Measurements from ENCODE around the gene PPP1R10.

The PPP1R10 gene

DNA sequence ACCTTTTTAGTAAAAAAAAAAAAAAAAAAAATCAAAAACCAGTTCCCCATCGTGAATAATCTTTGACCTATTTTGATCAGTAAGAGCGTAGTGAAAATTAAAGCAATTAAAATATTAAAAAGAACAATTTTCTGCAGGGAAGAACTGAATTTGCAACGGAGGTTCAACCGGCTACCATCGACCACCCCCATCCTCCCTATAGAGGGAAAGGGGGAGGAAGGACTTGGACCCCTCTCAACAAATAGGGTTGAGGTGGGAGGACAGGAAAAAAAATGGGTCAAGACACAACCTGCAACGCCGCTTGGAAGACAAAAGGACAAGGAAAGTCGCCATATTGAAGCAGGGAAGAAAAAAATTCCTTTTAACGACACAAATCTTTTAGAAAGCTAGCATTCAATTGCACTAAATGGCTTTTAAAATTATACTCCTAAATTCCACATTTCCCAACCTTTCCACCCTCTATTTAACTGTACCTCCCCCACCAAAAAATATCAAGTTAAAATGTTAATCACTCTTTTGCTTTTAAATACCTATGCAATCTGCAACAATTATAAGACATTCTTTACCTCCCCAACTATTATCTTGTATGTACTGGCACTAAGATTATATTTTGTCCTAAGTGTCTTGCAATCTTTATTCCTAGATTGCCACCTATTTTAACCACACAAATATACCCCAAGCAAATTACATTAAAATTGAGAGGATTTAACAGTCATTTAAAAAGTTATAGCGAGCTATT is 1.7 kb downstream of the PPP1R10 start:
- peaks cover 57% of the 10 kb centered on the region for H3F3A ChIP-seq (ENCODE audit: insufficient read depth)
- peaks cover 56% of the 10 kb centered on the region for H3K79me2 ChIP-seq (ENCODE audit: insufficient read depth, low read length)
- peak overlapping the region; percentile 88 for H3K4me2 ChIP-seq (ENCODE audit: low read depth, low read length, poor library complexity, severe bottlenecking)
- H3K4me3 ChIP-seq (ENCODE audit: insufficient read depth, low read length, poor library complexity, severe bottlenecking): peak overlapping the region; percentile 91
- no peak overlapping the region for H2AFZ ChIP-seq (ENCODE audit: low read depth, low read length, severe bottlenecking)
- TF ChIP-seq EZH2phosphoT487 (conservative IDR thresholded peaks at IDR 0.05; ENCODE audit: low read length): no peak
- TF ChIP-seq, protein P1, sequence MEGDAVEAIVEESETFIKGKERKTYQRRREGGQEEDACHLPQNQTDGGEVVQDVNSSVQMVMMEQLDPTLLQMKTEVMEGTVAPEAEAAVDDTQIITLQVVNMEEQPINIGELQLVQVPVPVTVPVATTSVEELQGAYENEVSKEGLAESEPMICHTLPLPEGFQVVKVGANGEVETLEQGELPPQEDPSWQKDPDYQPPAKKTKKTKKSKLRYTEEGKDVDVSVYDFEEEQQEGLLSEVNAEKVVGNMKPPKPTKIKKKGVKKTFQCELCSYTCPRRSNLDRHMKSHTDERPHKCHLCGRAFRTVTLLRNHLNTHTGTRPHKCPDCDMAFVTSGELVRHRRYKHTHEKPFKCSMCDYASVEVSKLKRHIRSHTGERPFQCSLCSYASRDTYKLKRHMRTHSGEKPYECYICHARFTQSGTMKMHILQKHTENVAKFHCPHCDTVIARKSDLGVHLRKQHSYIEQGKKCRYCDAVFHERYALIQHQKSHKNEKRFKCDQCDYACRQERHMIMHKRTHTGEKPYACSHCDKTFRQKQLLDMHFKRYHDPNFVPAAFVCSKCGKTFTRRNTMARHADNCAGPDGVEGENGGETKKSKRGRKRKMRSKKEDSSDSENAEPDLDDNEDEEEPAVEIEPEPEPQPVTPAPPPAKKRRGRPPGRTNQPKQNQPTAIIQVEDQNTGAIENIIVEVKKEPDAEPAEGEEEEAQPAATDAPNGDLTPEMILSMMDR (IDR thresholded peaks at IDR 0.05; ENCODE audit: insufficient read depth, low read length, poor library complexity, severe bottlenecking): no peak
- peak overlapping the region; percentile 93 for H3K9ac ChIP-seq (ENCODE audit: low read length)
- H3K9me2 ChIP-seq (replicated peaks; ENCODE audit: insufficient read depth, low read length): no peaks in the 10 kb centered on the region
- no peaks in the 10 kb centered on the region; the same call in 1 of the 2 replicates for H4K20me1 ChIP-seq (ENCODE audit: low read depth, low read length)
- H3K9me3 ChIP-seq (ENCODE audit: insufficient read depth, low read length): no peaks in the 10 kb centered on the region
- H3K27me3 ChIP-seq (ENCODE audit: low read length): no peaks in the 10 kb centered on the region
- H3K36me3 ChIP-seq (ENCODE audit: low read length): peaks cover 21% of the 10 kb centered on the region
- peak overlapping the region; percentile 91 for H3K27ac ChIP-seq (ENCODE audit: low read depth, low read length)

DNA sequence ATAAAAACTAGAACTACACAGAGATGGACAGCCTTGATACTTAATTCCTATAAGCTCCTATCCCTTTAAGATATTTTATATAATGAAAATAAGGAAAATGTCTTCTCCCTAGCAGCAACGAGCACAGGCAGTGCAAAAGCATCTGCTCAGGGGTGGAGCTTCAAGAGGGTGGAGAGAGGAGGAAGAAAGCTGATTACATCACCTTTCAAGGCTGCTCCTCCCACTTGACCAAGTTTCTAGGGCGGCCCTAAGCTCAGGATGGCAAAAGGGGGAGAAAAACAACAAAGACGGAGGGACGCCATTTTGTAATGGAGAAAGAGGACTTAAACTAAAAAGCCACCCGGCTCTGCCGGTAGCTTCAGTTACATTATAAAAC is 2.2 kb downstream of the PPP1R10 start:
- Histone ChIP-seq H3F3A (ENCODE audit: insufficient read depth) (peaks cover 60% of the 10 kb centered on the region), H2AFZ (ENCODE audit: low read depth, low read length, severe bottlenecking) (no peak overlapping the region), H3K9me3 (ENCODE audit: insufficient read depth, low read length) (no peaks in the 10 kb centered on the region), H3K36me3 (ENCODE audit: low read length) (peaks cover 22% of the 10 kb centered on the region), H3K4me3 (ENCODE audit: insufficient read depth, low read length, poor library complexity, severe bottlenecking) (peak overlapping the region; percentile 91), H3K9me2 (replicated peaks; ENCODE audit: insufficient read depth, low read length) (no peaks in the 10 kb centered on the region), H3K4me2 (ENCODE audit: low read depth, low read length, poor library complexity, severe bottlenecking) (peak overlapping the region; percentile 88), H3K27me3 (ENCODE audit: low read length) (no peaks in the 10 kb centered on the region), H3K27ac (ENCODE audit: low read depth, low read length) (peak overlapping the region; percentile 91), H3K9ac (ENCODE audit: low read length) (peak overlapping the region; percentile 93), H4K20me1 (ENCODE audit: low read depth, low read length) (no peaks in the 10 kb centered on the region; the same call in 1 of the 2 replicates), H3K79me2 (ENCODE audit: insufficient read depth, low read length) (peaks cover 56% of the 10 kb centered on the region)
- TF ChIP-seq EZH2phosphoT487 (conservative IDR thresholded peaks at IDR 0.05; ENCODE audit: low read length): no peak
- TF ChIP-seq, protein P1 (IDR thresholded peaks at IDR 0.05; ENCODE audit: insufficient read depth, low read length, poor library complexity, severe bottlenecking): no peak

DNA sequence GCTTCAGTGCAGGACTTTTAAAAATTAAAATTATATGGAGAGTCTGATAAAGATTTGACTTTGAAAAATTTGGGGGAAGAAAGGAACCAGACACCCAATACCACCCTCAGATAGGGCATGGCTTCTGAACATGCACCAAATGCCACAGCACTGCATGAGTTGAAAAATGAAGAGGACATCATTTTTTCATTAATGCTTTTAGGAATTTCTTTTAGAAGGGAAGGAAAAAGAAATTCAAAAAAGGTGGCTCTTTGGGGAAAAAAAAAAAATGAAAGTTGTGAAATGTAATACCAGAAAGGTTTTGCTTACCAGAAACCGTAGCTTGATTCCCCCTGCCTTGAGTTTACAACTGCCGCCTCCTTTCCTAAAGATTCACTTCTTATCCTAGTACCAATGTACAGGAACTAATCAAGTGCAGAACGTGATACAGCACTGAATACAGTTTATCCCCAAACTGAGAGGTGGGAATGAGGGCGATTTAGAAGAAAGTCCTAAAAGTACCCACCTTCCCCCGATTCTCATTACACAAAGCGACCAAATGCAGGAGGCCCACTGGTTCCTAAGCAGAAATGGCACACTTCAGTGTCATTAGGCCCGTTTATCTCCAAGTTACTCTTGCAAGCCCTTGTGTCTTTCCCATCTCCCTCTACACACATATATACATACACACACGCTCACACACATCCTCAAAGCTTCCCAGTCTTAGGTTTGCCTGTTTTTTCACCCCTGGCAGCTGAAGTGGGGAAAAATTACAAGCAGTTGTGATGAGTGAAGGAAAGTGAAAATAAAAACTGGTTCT is 2.8 kb downstream of the PPP1R10 start:
- Histone ChIP-seq H3K9me3 (ENCODE audit: insufficient read depth, low read length) (no peaks in the 10 kb centered on the region), H3K27ac (ENCODE audit: low read depth, low read length) (peak overlapping the region; percentile 91), H4K20me1 (ENCODE audit: low read depth, low read length) (no peaks in the 10 kb centered on the region; the same call in 1 of the 2 replicates), H3K36me3 (ENCODE audit: low read length) (peaks cover 23% of the 10 kb centered on the region), H3K9ac (ENCODE audit: low read length) (peak overlapping the region; percentile 93), H3F3A (ENCODE audit: insufficient read depth) (peaks cover 60% of the 10 kb centered on the region), H3K27me3 (ENCODE audit: low read length) (no peaks in the 10 kb centered on the region), H3K4me3 (ENCODE audit: insufficient read depth, low read length, poor library complexity, severe bottlenecking) (peak overlapping the region; percentile 51), H3K9me2 (replicated peaks; ENCODE audit: insufficient read depth, low read length) (no peaks in the 10 kb centered on the region), H3K4me2 (ENCODE audit: low read depth, low read length, poor library complexity, severe bottlenecking) (peak overlapping the region; percentile 88), H2AFZ (ENCODE audit: low read depth, low read length, severe bottlenecking) (no peak overlapping the region), H3K79me2 (ENCODE audit: insufficient read depth, low read length) (peaks cover 50% of the 10 kb centered on the region)
- TF ChIP-seq, protein P1 (IDR thresholded peaks at IDR 0.05; ENCODE audit: insufficient read depth, low read length, poor library complexity, severe bottlenecking): no peak
